Neuronal stem cell (in vitro differentiated cells): Measurements from ENCODE around the gene CFAP65.

Experiments used
- DNase-seq: peaks from one replicate; pipeline ENCODE4 v3.0.0-alpha.2; 2013; ENCODE audit warnings: low spot score
- H2AFZ ChIP-seq: one replicate; pipeline ENCODE4 v1.6.1; 2013; ENCODE audit warnings: mild to moderate bottlenecking, low read length, inconsistent platforms
- H2AK5ac ChIP-seq: 2 replicates; pipeline ENCODE4 v1.6.1; 2013; ENCODE audit warnings: low read depth, mild to moderate bottlenecking, inconsistent platforms, low read length, moderate library complexity, mixed read lengths
- H2BK120ac ChIP-seq: 2 replicates; pipeline ENCODE4 v1.6.1; 2013; ENCODE audit warnings: low read depth, mild to moderate bottlenecking, inconsistent platforms, low read length, moderate library complexity, mixed read lengths
- H2BK12ac ChIP-seq: one replicate; pipeline ENCODE4 v1.6.1; 2013; ENCODE audit warnings: low read length, inconsistent platforms
- H2BK15ac ChIP-seq: 2 replicates; pipeline ENCODE4 v1.6.1; 2013; ENCODE audit warnings: mild to moderate bottlenecking, low read length, inconsistent platforms, mixed read lengths
- H2BK5ac ChIP-seq: one replicate; pipeline ENCODE4 v1.6.1; 2013; ENCODE audit warnings: inconsistent platforms, mild to moderate bottlenecking, low read length, moderate library complexity
- H3K14ac ChIP-seq: one replicate; pipeline ENCODE4 v1.6.1; 2013; ENCODE audit warnings: low read length, inconsistent platforms
- H3K18ac ChIP-seq: 2 replicates; pipeline ENCODE4 v1.6.1; 2013; ENCODE audit warnings: low read length, inconsistent platforms
- H3K23ac ChIP-seq: 2 replicates; pipeline ENCODE4 v1.6.1; 2013; ENCODE audit warnings: low read depth, mild to moderate bottlenecking, mixed read lengths, low read length, inconsistent platforms; ENCODE audit not compliant: poor library complexity
- H3K27ac ChIP-seq: replicated peaks from 3 replicates; pipeline ENCODE4 v1.5.1; 2013; ENCODE audit warnings: low read length, inconsistent platforms
- H3K27me3 ChIP-seq, 3 experiments: 2 replicates each; pipeline ENCODE4 v1.6.1; 2013; ENCODE audit warnings: low read length in 3 of 3, mild to moderate bottlenecking in 2 of 3, inconsistent platforms in 1 of 3, low read depth in 1 of 3, mixed read lengths in 1 of 3, moderate library complexity in 1 of 3; ENCODE audit not compliant: control insufficient read depth in 3 of 3, insufficient read depth in 3 of 3
- H3K36me3 ChIP-seq, 2 donors: replicated peaks in 1 of 2; 2 replicates each; pipeline ENCODE4 v1.6.1; 2013; ENCODE audit warnings: low read length in 2 of 2; ENCODE audit not compliant: control insufficient read depth in 2 of 2, insufficient read depth in 2 of 2
- H3K4ac ChIP-seq: 2 replicates; pipeline ENCODE4 v1.6.1; 2013; ENCODE audit warnings: inconsistent platforms, mild to moderate bottlenecking, low read length, moderate library complexity
- H3K4me1 ChIP-seq, 2 donors: 1 replicate in 1 of 2; 2 replicates in 1 of 2; pipeline ENCODE4 v1.6.1; 2013; ENCODE audit warnings: low read length in 2 of 2, low read depth in 1 of 2; ENCODE audit not compliant: control insufficient read depth in 2 of 2, insufficient read depth in 1 of 2
- H3K4me2 ChIP-seq: one replicate; pipeline ENCODE4 v1.6.1; 2013; ENCODE audit warnings: mild to moderate bottlenecking, low read length, inconsistent platforms; ENCODE audit not compliant: insufficient read depth, poor library complexity, severe bottlenecking
- H3K4me3 ChIP-seq, 2 donors: 2 replicates each; pipeline ENCODE4 v1.5.1; 2013; ENCODE audit warnings: low read length in 2 of 2, mild to moderate bottlenecking in 2 of 2, inconsistent platforms in 1 of 2, moderate library complexity in 1 of 2
- H3K79me1 ChIP-seq: one replicate; pipeline ENCODE4 v1.6.1; 2013; ENCODE audit warnings: low read depth, mild to moderate bottlenecking, inconsistent platforms, low read length, moderate library complexity
- H3K9ac ChIP-seq: one replicate; pipeline ENCODE4 v1.6.1; 2013; ENCODE audit warnings: mild to moderate bottlenecking, low read depth, low read length, inconsistent platforms; ENCODE audit not compliant: poor library complexity
- H3K9me3 ChIP-seq, 2 donors: replicated peaks in 1 of 2; 2 replicates each; pipeline versions ENCODE3 to v1.6.1; 2013; ENCODE audit warnings: low read length in 2 of 2, mild to moderate bottlenecking in 2 of 2, inconsistent platforms in 1 of 2, low read depth in 1 of 2, mixed read lengths in 1 of 2, moderate library complexity in 1 of 2; ENCODE audit not compliant: control insufficient read depth in 2 of 2, insufficient read depth in 1 of 2
- H4K8ac ChIP-seq: one replicate; pipeline ENCODE4 v1.6.1; 2013; ENCODE audit warnings: low read depth, mild to moderate bottlenecking, inconsistent platforms, low read length, moderate library complexity
- H4K91ac ChIP-seq: one replicate; pipeline ENCODE4 v1.6.1; 2013; ENCODE audit warnings: low read length, low read depth, mild to moderate bottlenecking, inconsistent platforms; ENCODE audit not compliant: poor library complexity
- WGBS, 2 donors: extraction: QIAGEN DNeasy Blood & Tissue Kit; methylation state at CpG; one replicate each; pipeline ENCODE4 v1.1.7; 2013; ENCODE audit warnings: missing lambda C conversion rate in 2 of 2, mixed read lengths in 1 of 2; ENCODE audit not compliant: insufficient read length in 2 of 2, insufficient replicate concordance in 1 of 2; ENCODE audit errors: extremely low coverage in 2 of 2; 5-methylcytosine and 5-hydroxymethylcytosine counted together

CFAP65 gene

DNA sequence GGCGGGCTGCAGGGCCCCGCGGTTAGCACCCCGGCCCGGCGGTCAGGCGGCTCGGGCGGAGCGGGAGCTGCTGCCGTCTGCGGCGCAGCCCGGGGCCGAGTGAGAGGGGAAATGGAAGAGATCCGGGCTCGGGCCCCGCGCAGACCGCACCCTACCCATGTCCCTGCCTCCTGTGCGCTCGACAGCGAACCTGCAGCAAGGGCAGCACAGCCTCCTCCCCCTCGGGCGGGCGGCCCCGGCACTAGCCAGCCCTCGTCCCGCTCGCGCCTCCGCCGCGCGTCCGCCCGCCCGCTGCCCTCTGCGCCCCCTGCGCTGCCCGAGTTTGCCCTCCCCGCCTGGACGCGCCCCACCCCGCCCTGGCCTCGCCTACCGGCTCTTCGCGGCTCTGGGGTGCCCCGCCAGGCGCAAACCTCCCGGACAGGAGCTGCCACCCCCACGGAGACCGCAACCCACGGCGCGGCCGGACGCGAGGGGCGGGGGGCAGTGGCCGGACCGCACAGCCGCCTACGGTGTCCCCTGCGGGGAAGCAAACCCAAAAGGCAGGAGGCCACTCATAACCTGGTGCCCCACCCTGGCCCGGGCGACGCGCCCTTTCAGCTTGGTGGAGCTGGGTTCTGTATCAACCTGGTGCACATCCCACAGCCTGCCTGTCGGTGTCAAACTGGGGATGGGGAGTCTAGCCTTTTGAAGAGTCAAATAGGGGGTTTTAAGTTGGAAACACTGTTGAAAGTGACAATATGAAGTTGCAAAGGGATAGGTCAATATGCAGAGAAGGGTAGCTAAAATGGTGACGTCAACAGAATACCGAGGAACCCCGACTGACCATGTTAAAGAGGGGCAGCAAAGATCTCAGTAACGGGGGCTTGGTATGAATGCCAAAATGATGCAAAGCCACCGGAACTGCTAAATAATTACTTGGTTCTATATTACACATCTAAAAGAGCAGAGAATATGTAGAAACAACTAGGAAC is 19.8 kb upstream of the CFAP65 start, which contains the start of gene IHH:
TSS of gene IHH (minus strand) at position 101 of the 971 bp plus-strand sequence. CDS start 454 bp downstream, outside the sequence.
- Histone ChIP-seq H2BK120ac (no peak within 1 kb of the TSS), H4K8ac (no peak within 1 kb of the TSS), H2BK15ac (no peak within 1 kb of the TSS), H3K36me3 (no peaks in the 10 kb centered on the region), H3K9me3 (peaks cover 0 to 4% of the 10 kb centered on the region in 2 donors), H2AK5ac (no peak within 1 kb of the TSS), H3K23ac (peak within 1 kb of the TSS; percentile 37), H3K4ac (no peak within 1 kb of the TSS), H2BK12ac (no peak within 1 kb of the TSS), H3K79me1 (no peaks in the 10 kb centered on the region), H2AFZ (peak within 1 kb of the TSS; percentile 82), H4K91ac (no peak within 1 kb of the TSS), H3K4me1 (peaks cover 2 to 12% of the 10 kb centered on the region in 2 donors), H3K4me2 (peak within 1 kb of the TSS; percentile 36), H2BK5ac (no peak within 1 kb of the TSS), H3K14ac (peak within 1 kb of the TSS; percentile 4), H3K9ac (peak within 1 kb of the TSS; percentile 32), H3K27me3 (peaks cover 47 to 79% (median 71%) of the 10 kb centered on the region in 3 experiments), H3K18ac (peak within 1 kb of the TSS; percentile 79), H3K4me3 (peak within 1 kb of the TSS; percentile 19 to 53), H3K27ac (no peak within 1 kb of the TSS)
- DNase-seq, result no peak
- no CpG with 5 or more reads among the region's 76 CpGs for WGBS, 2 donors

DNA sequence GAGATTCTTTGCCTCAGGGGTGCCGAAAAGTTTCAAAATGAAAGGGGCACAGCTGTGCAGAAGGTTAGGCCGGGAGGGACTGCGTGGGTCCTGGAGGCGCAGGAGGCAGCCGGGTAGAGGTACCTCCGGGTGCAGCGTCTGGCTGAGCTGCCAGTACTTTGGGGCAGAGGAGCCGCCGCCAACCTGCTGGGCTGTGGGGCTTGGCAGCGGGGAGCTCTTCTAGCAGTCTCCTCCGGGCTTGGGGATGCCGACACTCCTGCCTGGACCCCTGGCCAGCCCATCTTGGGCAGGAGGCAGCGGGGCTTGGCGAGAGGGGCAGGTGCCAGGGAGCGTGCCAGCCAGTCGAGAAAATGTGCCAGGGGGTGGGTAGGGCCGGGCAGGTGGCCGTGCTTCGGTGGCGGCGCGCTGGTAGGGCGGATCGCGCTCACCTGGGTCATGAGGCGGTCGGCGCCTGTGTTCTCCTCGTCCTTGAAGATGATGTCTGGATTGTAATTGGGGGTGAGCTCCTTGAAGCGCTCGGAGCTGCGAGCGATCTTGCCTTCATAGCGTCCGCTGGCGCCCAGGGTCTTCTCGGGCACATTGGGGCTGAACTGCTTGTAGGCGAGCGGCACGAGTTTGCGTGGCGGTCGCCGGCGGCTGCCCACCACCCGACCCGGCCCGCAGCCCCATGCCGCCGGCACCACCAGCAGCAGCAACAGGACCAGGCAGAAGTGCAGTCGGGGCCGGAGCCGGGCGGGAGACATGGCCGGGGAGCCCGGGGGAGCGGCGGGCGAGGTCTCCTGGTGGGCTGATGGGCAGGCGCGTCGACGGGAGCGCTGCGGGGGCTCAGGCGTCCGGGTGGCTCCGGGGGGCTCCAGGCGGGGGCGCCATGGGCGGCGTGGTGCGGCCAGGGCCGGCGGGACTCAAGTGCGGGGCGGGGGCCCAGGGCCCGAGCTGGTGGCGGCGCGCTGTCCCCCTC is 18.7 kb upstream of the CFAP65 start:
- H3K4ac ChIP-seq, result no peak overlapping the region
- no peak overlapping the region for H4K8ac ChIP-seq
- H2AFZ ChIP-seq, result peak overlapping the region; percentile 69
- H2BK12ac ChIP-seq, result no peak overlapping the region
- H3K36me3 ChIP-seq, result no peaks in the 10 kb centered on the region
- peak overlapping the region; percentile 36 for H3K4me2 ChIP-seq
- H3K18ac ChIP-seq, result peak overlapping the region; percentile 33
- H3K9ac ChIP-seq, result no peak overlapping the region
- no peak overlapping the region for H4K91ac ChIP-seq
- no CpG with 5 or more reads among the region's 81 CpGs for WGBS, 2 donors
- peak overlapping the region; percentile 4 for H3K14ac ChIP-seq
- peaks cover 2 to 12% of the 10 kb centered on the region in 2 donors for H3K4me1 ChIP-seq
- H3K9me3 ChIP-seq, result peaks cover 0 to 4% of the 10 kb centered on the region in 2 donors
- DNase-seq, result no peak
- peak overlapping the region; percentile 37 for H3K23ac ChIP-seq
- H3K27ac ChIP-seq, result no peak overlapping the region
- H3K79me1 ChIP-seq, result no peaks in the 10 kb centered on the region
- no peak overlapping the region for H2BK15ac ChIP-seq
- H3K27me3 ChIP-seq, result peaks cover 47 to 90% (median 81%) of the 10 kb centered on the region in 3 experiments
- no peak overlapping the region for H2BK5ac ChIP-seq
- no peak overlapping the region for H3K4me3 ChIP-seq
- no peak overlapping the region for H2BK120ac ChIP-seq
- H2AK5ac ChIP-seq, result no peak overlapping the region

DNA sequence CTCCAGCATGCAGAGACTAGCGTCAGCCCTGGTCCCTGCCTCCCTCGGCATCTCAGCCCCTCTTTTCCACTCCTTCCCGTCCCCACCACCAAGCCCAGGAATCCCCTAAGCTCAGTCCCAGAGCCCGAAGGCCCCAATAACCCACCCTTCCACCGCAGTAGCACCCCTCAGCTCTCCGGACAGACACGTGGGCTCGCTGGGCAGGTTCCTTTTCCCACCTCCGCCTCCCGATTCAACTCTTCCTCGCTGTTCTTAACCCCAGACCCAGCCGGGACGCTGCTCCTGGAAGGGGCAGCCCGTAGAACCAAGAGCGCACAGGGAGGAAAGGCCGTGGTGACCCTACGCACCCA is 18.0 kb upstream of the CFAP65 start:
- no peak overlapping the region for H4K8ac ChIP-seq
- H2AFZ ChIP-seq, result peak overlapping the region; percentile 69
- H3K23ac ChIP-seq, result peak overlapping the region; percentile 37
- H3K4me1 ChIP-seq, result peaks cover 2 to 12% of the 10 kb centered on the region in 2 donors
- no peak overlapping the region for H2AK5ac ChIP-seq
- H3K4ac ChIP-seq, result no peak overlapping the region
- no peaks in the 10 kb centered on the region for H3K36me3 ChIP-seq
- no peak overlapping the region for H2BK15ac ChIP-seq
- H3K14ac ChIP-seq, result no peak overlapping the region
- no CpG with 5 or more reads among the region's 17 CpGs for WGBS, 2 donors
- H3K9me3 ChIP-seq, result peaks cover 0 to 4% of the 10 kb centered on the region in 2 donors
- no peak overlapping the region for H2BK120ac ChIP-seq
- H3K27ac ChIP-seq, result no peak overlapping the region
- H3K79me1 ChIP-seq, result no peaks in the 10 kb centered on the region
- DNase-seq, result no peak
- H3K27me3 ChIP-seq, result peaks cover 47 to 94% (median 87%) of the 10 kb centered on the region in 3 experiments
- no peak overlapping the region for H3K4me2 ChIP-seq
- no peak overlapping the region for H2BK12ac ChIP-seq
- H4K91ac ChIP-seq, result no peak overlapping the region
- no peak overlapping the region for H3K9ac ChIP-seq
- H3K18ac ChIP-seq, result no peak overlapping the region
- H3K4me3 ChIP-seq, result no peak overlapping the region
- H2BK5ac ChIP-seq, result no peak overlapping the region
